ENCODE results near the gene RBM34. TPM values are rescaled to one million over a fixed set of nuclear protein-coding genes. Genes with fewer than 3 reads are reported as not detected.

Gene RBM34, protein sequence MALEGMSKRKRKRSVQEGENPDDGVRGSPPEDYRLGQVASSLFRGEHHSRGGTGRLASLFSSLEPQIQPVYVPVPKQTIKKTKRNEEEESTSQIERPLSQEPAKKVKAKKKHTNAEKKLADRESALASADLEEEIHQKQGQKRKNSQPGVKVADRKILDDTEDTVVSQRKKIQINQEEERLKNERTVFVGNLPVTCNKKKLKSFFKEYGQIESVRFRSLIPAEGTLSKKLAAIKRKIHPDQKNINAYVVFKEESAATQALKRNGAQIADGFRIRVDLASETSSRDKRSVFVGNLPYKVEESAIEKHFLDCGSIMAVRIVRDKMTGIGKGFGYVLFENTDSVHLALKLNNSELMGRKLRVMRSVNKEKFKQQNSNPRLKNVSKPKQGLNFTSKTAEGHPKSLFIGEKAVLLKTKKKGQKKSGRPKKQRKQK
- total RNA-seq (2021; ENCODE audit: unreplicated experiment) (104 TPM), Bru-seq, nascent RNA (percentile 91 among the genes with signal in this experiment), BruChase-seq, experiment 1, labeled RNA remaining after a 2-hour chase (percentile 86 among the genes with signal in this experiment), BruChase-seq, experiment 2, labeled RNA remaining after a 6-hour chase (percentile 83 among the genes with signal in this experiment)
- 71.5 TPM for polyA plus RNA-seq (2012; ENCODE audit: insufficient read length)
- long read RNA-seq, transcript RBM34-201 (11 exons, 2,054 nt): major isoform, 48 of 80 reads
- long read RNA-seq, partial matches to known transcripts: 10 of 80 reads
- long read RNA-seq, other reads (novel, unspliced or antisense): 19 of 80 reads

DNA sequence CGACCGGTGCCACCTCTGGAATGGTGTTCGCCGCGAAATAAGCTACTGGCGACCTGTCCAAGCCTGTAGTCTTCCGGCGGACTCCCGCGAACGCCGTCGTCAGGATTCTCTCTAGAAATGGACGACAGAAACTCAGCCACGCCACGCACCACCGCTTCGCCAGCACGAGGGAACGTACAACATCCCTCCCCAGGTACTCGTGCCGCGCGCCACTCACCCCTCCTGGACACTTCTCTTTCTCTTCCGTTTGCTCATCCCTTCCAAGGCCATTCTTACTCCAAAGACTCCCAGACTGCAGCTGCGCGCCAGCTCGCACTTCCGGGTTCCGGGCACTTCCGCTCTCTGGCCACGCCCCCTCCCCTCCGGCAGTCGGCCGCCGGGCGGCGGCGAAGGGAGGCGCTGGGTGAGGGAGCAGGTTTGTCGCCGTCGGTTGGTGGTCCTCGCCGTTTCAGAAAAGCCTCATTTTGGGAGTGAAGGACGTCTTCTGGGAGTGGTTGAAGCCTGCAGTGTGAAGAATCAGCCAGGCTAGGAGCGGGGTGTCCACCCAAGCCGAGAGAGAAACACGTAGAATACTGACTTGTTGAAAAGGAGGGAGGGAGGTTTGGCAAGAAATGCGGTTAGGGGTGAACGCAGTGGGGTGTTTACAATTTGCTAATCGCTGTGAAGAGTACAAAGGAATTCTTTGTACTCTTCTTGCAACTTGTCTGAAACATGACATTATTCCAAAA, at the start of gene RBM34:
Gene RBM34 (minus strand): TSS at position 294 of the 728 bp plus-strand sequence. CDS start 24 bp downstream, at position 270.
- Histone ChIP-seq H3K27me3 (ENCODE audit: control insufficient read depth, insufficient read depth, low read length) (no peaks in the 10 kb centered on the region), H3K9me3 (ENCODE audit: control insufficient read depth, insufficient read depth, low read depth, low read length) (no peaks in the 10 kb centered on the region), H3K4me3 (ENCODE audit: low read depth in 2 of 2, low read length in 2 of 2) (peak within 1 kb of the TSS; percentile 83 to 98), H3K36me3 (ENCODE audit: control insufficient read depth, insufficient read depth, low read length) (peaks cover 9% of the 10 kb centered on the region), H3K27ac (ENCODE audit: low read length) (peak within 1 kb of the TSS; percentile 97), H3K4me1 (ENCODE audit: control insufficient read depth, insufficient read depth, low read length) (peaks cover 7% of the 10 kb centered on the region)
- no TSS peak for BruUV-seq (replicated peaks)
- TF ChIP-seq SIN3A (IDR thresholded peaks at IDR 0.05; ENCODE audit: borderline replicate concordance, insufficient read depth, low read depth, low read length): peak; percentile 76; the same call in 1 of the 2 replicates
- TF ChIP-seq, protein P1, sequence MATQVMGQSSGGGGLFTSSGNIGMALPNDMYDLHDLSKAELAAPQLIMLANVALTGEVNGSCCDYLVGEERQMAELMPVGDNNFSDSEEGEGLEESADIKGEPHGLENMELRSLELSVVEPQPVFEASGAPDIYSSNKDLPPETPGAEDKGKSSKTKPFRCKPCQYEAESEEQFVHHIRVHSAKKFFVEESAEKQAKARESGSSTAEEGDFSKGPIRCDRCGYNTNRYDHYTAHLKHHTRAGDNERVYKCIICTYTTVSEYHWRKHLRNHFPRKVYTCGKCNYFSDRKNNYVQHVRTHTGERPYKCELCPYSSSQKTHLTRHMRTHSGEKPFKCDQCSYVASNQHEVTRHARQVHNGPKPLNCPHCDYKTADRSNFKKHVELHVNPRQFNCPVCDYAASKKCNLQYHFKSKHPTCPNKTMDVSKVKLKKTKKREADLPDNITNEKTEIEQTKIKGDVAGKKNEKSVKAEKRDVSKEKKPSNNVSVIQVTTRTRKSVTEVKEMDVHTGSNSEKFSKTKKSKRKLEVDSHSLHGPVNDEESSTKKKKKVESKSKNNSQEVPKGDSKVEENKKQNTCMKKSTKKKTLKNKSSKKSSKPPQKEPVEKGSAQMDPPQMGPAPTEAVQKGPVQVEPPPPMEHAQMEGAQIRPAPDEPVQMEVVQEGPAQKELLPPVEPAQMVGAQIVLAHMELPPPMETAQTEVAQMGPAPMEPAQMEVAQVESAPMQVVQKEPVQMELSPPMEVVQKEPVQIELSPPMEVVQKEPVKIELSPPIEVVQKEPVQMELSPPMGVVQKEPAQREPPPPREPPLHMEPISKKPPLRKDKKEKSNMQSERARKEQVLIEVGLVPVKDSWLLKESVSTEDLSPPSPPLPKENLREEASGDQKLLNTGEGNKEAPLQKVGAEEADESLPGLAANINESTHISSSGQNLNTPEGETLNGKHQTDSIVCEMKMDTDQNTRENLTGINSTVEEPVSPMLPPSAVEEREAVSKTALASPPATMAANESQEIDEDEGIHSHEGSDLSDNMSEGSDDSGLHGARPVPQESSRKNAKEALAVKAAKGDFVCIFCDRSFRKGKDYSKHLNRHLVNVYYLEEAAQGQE (IDR thresholded peaks at IDR 0.05; ENCODE audit: insufficient read depth in 1 of 2, low read depth in 2 of 2, low read length in 1 of 2): peak in 1 of 2 experiments; percentile 12; a peak in 1 of 4 replicates
- TF ChIP-seq, protein P2, sequence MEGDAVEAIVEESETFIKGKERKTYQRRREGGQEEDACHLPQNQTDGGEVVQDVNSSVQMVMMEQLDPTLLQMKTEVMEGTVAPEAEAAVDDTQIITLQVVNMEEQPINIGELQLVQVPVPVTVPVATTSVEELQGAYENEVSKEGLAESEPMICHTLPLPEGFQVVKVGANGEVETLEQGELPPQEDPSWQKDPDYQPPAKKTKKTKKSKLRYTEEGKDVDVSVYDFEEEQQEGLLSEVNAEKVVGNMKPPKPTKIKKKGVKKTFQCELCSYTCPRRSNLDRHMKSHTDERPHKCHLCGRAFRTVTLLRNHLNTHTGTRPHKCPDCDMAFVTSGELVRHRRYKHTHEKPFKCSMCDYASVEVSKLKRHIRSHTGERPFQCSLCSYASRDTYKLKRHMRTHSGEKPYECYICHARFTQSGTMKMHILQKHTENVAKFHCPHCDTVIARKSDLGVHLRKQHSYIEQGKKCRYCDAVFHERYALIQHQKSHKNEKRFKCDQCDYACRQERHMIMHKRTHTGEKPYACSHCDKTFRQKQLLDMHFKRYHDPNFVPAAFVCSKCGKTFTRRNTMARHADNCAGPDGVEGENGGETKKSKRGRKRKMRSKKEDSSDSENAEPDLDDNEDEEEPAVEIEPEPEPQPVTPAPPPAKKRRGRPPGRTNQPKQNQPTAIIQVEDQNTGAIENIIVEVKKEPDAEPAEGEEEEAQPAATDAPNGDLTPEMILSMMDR (IDR thresholded peaks at IDR 0.05): no peak
- no peak for TF ChIP-seq TCF7L2 (IDR thresholded peaks at IDR 0.05; ENCODE audit: low read depth, low read length)
- peak; percentile 99 for TF ChIP-seq POLR2AphosphoS5 (IDR thresholded peaks at IDR 0.05; ENCODE audit: low read depth, low read length)
- DNase-seq (ENCODE audit: low read depth, low spot score) (peak; percentile 67), ATAC-seq (peak; percentile 98)
- intact Hi-C loops (cut with micrococcal nuclease; ENCODE audit: unreplicated experiment): no loop called here
- in situ Hi-C loops (cut with HindIII; ENCODE audit: low pct_unique_long_range_greater_than_20kb, low sequenced_read_pairs): no loop called here
- CTCF ChIA-PET: no interaction called here
- POLR2A ChIA-PET: interaction anchor here (0.9 kb wide), 1 partner anchor 308 kb away, joined by 3 read pairs; no protein-coding TSS in a partner anchor

DNA sequence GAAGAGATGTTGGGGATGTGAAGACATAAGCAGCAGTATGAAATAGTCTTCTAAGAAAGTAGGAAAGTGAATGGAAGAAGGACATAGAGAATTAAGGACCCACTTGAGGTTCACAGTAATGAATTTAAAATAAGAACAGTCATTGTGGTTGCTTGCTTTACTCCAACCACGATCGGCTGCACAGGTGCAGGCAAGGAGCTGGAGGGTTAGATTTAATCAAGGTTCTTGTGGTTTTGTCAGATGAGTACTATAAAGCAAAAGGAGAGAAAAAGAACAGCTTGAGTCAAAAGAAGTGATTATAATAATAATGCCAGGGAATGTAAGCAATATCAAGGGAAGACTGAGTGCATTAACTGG, 46.1 kb upstream of the RBM34 start:
- BruUV-seq (replicated peaks): no TSS peak
- in situ Hi-C loops (cut with HindIII; ENCODE audit: low pct_unique_long_range_greater_than_20kb, low sequenced_read_pairs): no loop called here
- Histone ChIP-seq H3K27me3 (ENCODE audit: control insufficient read depth, insufficient read depth, low read length) (no peaks in the 10 kb centered on the region), H3K4me3 (ENCODE audit: low read depth in 2 of 2, low read length in 2 of 2) (no peak overlapping the region), H3K4me1 (ENCODE audit: control insufficient read depth, insufficient read depth, low read length) (no peaks in the 10 kb centered on the region), H3K36me3 (ENCODE audit: control insufficient read depth, insufficient read depth, low read length) (peaks cover 9% of the 10 kb centered on the region; the same call in 1 of the 2 replicates), H3K27ac (ENCODE audit: low read length) (no peak overlapping the region), H3K9me3 (ENCODE audit: control insufficient read depth, insufficient read depth, low read depth, low read length) (no peaks in the 10 kb centered on the region)
- intact Hi-C loops (cut with micrococcal nuclease; ENCODE audit: unreplicated experiment): no loop called here
- CTCF ChIA-PET: no interaction called here
- ATAC-seq (no peak), DNase-seq (ENCODE audit: low read depth, low spot score) (no peak)
- POLR2A ChIA-PET: no interaction called here
- TF ChIP-seq SIN3A (IDR thresholded peaks at IDR 0.05; ENCODE audit: borderline replicate concordance, insufficient read depth, low read depth, low read length): no peak
- TF ChIP-seq, protein P2 (IDR thresholded peaks at IDR 0.05): no peak
- no peak for TF ChIP-seq POLR2AphosphoS5 (IDR thresholded peaks at IDR 0.05; ENCODE audit: low read depth, low read length)
- no peak for TF ChIP-seq TCF7L2 (IDR thresholded peaks at IDR 0.05; ENCODE audit: low read depth, low read length)
- TF ChIP-seq, protein P1 (IDR thresholded peaks at IDR 0.05; ENCODE audit: insufficient read depth in 1 of 2, low read depth in 2 of 2, low read length in 1 of 2): no peak

All from Panc1 (cell line).